Mesendoderm (in vitro differentiated cells): ENCODE measurements around the gene CECR2.
"Not testable (repeated sequence)": the region's sequence is repeated elsewhere in the genome, so short reads cannot be mapped to it uniquely, and the experiment has no call there.

ENCODE experiments used
- DNase-seq: peaks from one replicate; pipeline ENCODE4 v3.0.0; 2013
- H2AK5ac ChIP-seq: 2 replicates; pipeline ENCODE4 v1.6.1; 2013; ENCODE audit warnings: low read length, inconsistent platforms
- H2BK120ac ChIP-seq: 2 replicates; pipeline ENCODE4 v1.6.1; 2013; ENCODE audit warnings: low read depth, mild to moderate bottlenecking, low read length, moderate library complexity, mixed read lengths
- H2BK15ac ChIP-seq: replicated peaks from 2 replicates; pipeline ENCODE4 v1.6.1; 2013; ENCODE audit warnings: low read depth, mild to moderate bottlenecking, moderate library complexity
- H2BK5ac ChIP-seq: 2 replicates; pipeline ENCODE4 v1.6.1; 2013; ENCODE audit warnings: low read length, inconsistent platforms
- H3K18ac ChIP-seq: 2 replicates; pipeline ENCODE4 v1.6.1; 2013; ENCODE audit warnings: mild to moderate bottlenecking, low read length, mixed read lengths
- H3K23ac ChIP-seq: one replicate; pipeline ENCODE4 v1.6.1; 2013; ENCODE audit warnings: low read length
- H3K27ac ChIP-seq: 2 replicates; pipeline ENCODE4 v1.5.1; 2013; ENCODE audit warnings: low read depth, mild to moderate bottlenecking, inconsistent platforms, low read length, moderate library complexity
- H3K27me3 ChIP-seq: 2 replicates; pipeline ENCODE4 v1.6.1; 2013; ENCODE audit warnings: low read length, control low read depth, mild to moderate bottlenecking, inconsistent platforms; ENCODE audit not compliant: insufficient read depth, poor library complexity
- H3K36me3 ChIP-seq: 2 replicates; pipeline ENCODE4 v1.6.1; 2013; ENCODE audit warnings: low read length, inconsistent platforms; ENCODE audit not compliant: control insufficient read depth, insufficient read depth
- H3K4ac ChIP-seq: one replicate; pipeline ENCODE4 v1.6.1; 2013; ENCODE audit warnings: low read depth, mild to moderate bottlenecking, low read length, moderate library complexity
- H3K4me1 ChIP-seq: 2 replicates; pipeline ENCODE4 v1.6.1; 2013; ENCODE audit warnings: low read depth, low read length, inconsistent platforms; ENCODE audit not compliant: control insufficient read depth
- H3K4me2 ChIP-seq: 2 replicates; pipeline ENCODE4 v1.6.1; 2013; ENCODE audit warnings: low read length
- H3K4me3 ChIP-seq: 2 replicates; pipeline ENCODE4 v1.5.1; 2013; ENCODE audit warnings: mild to moderate bottlenecking, low read length
- H3K56ac ChIP-seq: one replicate; pipeline ENCODE4 v1.6.1; 2013; ENCODE audit warnings: low read length
- H3K79me1 ChIP-seq: 2 replicates; pipeline ENCODE4 v1.6.1; 2013; ENCODE audit warnings: low read length, inconsistent platforms
- H3K79me2 ChIP-seq: 2 replicates; pipeline ENCODE4 v1.6.1; 2013; ENCODE audit warnings: mild to moderate bottlenecking, low read length; ENCODE audit not compliant: control insufficient read depth, insufficient read depth
- H3K9ac ChIP-seq: 2 replicates; pipeline ENCODE4 v1.6.1; 2013; ENCODE audit warnings: low read length, inconsistent platforms
- H4K5ac ChIP-seq: one replicate; pipeline ENCODE4 v1.6.1; 2013; ENCODE audit warnings: low read length
- H4K8ac ChIP-seq: one replicate; pipeline ENCODE4 v1.6.1; 2013; ENCODE audit warnings: low read depth, mild to moderate bottlenecking, control low read depth, low read length, moderate library complexity
- WGBS: extraction: QIAGEN DNeasy Blood & Tissue Kit; methylation state at CpG from one replicate; pipeline ENCODE4 v1.1.7; 2013; ENCODE audit warnings: low lambda C conversion rate, missing lambda C conversion rate; ENCODE audit not compliant: insufficient coverage; ENCODE audit errors: extremely low coverage; 5-methylcytosine and 5-hydroxymethylcytosine counted together

The CECR2 gene

DNA sequence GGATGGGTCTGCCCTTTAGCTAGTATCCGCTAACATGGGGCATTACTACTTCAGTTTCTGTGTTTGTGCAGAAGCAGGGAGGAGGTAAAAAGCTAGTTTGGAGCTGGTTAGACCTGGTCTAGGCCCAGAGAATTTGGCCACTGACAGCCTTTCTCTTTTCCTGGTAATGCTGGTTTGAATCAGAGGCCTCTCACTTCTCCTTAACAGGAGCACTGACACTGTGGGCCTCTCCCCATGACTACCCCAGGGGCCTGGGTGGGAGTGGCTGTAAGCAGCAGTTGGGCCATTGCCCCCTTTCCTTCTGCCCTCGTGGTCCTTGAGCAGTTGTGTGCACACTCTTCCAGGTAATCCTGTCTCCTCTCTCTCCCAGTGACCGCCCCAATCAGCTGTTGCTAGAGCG is 185.6 kb downstream of the CECR2 start:
- Histone ChIP-seq H3K23ac (no peak overlapping the region), H3K4ac (no peak overlapping the region), H2BK120ac (no peak overlapping the region), H4K8ac (no peak overlapping the region), H2BK15ac (no peak overlapping the region), H2AK5ac (no peak overlapping the region), H3K4me3 (no peak overlapping the region), H3K4me1 (no peaks in the 10 kb centered on the region), H3K79me1 (no peaks in the 10 kb centered on the region), H3K56ac (no peak overlapping the region), H3K27me3 (no peaks in the 10 kb centered on the region), H2BK5ac (no peak overlapping the region), H3K9ac (no peak overlapping the region), H3K18ac (no peak overlapping the region), H4K5ac (no peak overlapping the region), H3K4me2 (no peak overlapping the region), H3K79me2 (no peaks in the 10 kb centered on the region), H3K36me3 (peaks cover 21% of the 10 kb centered on the region), H3K27ac (no peak overlapping the region)
- no peak for DNase-seq
- WGBS: no CpG with 5 or more reads among the region's 4 CpGs

DNA sequence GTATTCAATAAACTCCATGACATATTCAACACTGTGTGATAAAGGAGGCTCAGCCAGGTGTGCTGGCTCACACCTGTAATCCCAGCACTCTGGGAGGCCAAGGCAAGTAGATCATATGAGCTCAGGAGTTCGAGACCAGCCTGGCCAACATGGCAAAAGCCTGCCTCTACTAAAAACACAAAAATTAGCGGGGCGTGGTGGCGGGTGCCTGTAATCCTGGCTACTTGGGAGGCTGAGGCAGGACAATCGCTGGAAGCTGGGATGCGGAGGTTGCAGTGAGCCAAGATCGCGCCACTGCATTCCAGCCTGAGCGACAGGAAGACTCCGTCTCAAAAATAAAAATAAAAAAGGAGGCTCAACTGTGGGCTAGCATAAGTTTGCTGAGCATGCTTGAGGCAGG is 189.9 kb downstream of the CECR2 start:
- WGBS: no CpG with 5 or more reads among the region's 10 CpGs
- no peak overlapping the region for H2AK5ac ChIP-seq
- H3K4me1 ChIP-seq: peaks cover 3% of the 10 kb centered on the region

DNA sequence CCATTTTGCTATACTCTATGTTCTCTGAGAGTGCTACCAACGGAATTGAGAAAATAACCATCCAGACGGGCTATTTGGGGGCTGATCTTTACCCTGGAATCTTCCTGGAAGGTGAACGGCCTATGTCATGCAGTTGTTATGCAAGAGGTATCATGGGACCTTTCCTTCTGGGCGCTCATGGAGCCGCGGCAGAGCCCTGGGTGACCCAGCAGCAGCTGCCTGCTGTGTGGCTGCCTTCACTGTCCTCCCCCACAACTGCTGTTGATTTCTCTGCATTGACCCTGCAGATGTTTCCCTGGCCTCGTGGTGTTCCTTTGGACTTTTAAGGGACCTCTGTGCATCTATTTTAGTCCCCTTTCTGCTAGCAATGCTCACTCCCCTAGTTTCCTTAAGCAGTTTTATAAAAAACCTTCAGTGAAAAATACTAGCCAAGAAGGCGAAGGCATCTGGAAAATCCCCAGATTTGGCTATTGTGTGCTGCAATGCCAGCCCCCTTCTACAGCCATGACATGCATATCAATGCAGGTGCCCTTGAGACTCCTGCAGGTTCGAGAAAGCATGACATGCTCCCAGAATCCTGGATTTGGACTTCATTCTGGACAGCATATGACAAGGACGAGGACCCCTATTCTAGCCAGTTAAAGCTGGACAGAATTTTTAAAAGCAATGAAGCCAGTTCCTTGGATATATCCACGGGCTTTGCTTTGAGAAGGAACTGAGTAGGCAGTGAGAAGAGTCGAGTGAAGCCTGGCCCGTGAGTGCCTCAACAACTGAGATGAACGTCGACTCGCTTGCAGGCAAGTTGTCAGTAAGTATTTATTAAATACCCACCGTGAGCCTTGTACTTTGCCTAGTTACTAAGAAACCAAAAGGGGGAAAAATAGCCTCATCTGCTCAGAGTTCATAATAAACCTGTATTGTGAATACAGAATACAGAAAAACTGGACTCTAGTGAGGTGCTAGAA is 193.9 kb downstream of the CECR2 start, which contains the start of gene SLC25A18:
TSS of gene SLC25A18 (plus strand) at position 593 of the 965 bp plus-strand sequence. CDS start 16,447 bp downstream, outside the sequence.
- peak; percentile 79 for DNase-seq
- H3K79me1 ChIP-seq: no peaks in the 10 kb centered on the region
- H3K27me3 ChIP-seq: no peaks in the 10 kb centered on the region
- peak within 1 kb of the TSS; percentile 52 for H3K56ac ChIP-seq
- peaks cover 3% of the 10 kb centered on the region for H3K4me1 ChIP-seq
- no peak within 1 kb of the TSS for H3K4ac ChIP-seq
- H2BK5ac ChIP-seq: no peak within 1 kb of the TSS
- H4K5ac ChIP-seq: no peak within 1 kb of the TSS
- H3K18ac ChIP-seq: no peak within 1 kb of the TSS
- H4K8ac ChIP-seq: no peak within 1 kb of the TSS
- H3K27ac ChIP-seq: peak within 1 kb of the TSS; percentile 26
- no peak within 1 kb of the TSS for H3K4me3 ChIP-seq
- H3K9ac ChIP-seq: no peak within 1 kb of the TSS
- H2BK120ac ChIP-seq: no peak within 1 kb of the TSS
- peaks cover 2% of the 10 kb centered on the region for H3K36me3 ChIP-seq
- H3K23ac ChIP-seq: no peak within 1 kb of the TSS
- no peaks in the 10 kb centered on the region for H3K79me2 ChIP-seq
- no peak within 1 kb of the TSS for H2BK15ac ChIP-seq
- H2AK5ac ChIP-seq: no peak within 1 kb of the TSS
- WGBS: no CpG with 5 or more reads among the region's 17 CpGs
- no peak within 1 kb of the TSS for H3K4me2 ChIP-seq

More for the DNA sequence above, 189.9 kb downstream of the CECR2 start:
- no peak overlapping the region for H2BK120ac ChIP-seq
- no peak overlapping the region for H3K23ac ChIP-seq
- no peak overlapping the region for H3K56ac ChIP-seq
- DNase-seq: no peak
- H3K4me2 ChIP-seq: no peak overlapping the region
- H3K36me3 ChIP-seq: peaks cover 5% of the 10 kb centered on the region
- H4K8ac ChIP-seq: no peak overlapping the region
- no peaks in the 10 kb centered on the region for H3K27me3 ChIP-seq
- H3K4me3 ChIP-seq: no peak overlapping the region
- no peak overlapping the region for H4K5ac ChIP-seq
- H2BK5ac ChIP-seq: no peak overlapping the region
- no peaks in the 10 kb centered on the region for H3K79me1 ChIP-seq
- H3K27ac ChIP-seq: no peak overlapping the region
- no peak overlapping the region for H3K4ac ChIP-seq
- no peak overlapping the region for H2BK15ac ChIP-seq
- no peaks in the 10 kb centered on the region for H3K79me2 ChIP-seq
- H3K18ac ChIP-seq: no peak overlapping the region
- H3K9ac ChIP-seq: no peak overlapping the region

DNA sequence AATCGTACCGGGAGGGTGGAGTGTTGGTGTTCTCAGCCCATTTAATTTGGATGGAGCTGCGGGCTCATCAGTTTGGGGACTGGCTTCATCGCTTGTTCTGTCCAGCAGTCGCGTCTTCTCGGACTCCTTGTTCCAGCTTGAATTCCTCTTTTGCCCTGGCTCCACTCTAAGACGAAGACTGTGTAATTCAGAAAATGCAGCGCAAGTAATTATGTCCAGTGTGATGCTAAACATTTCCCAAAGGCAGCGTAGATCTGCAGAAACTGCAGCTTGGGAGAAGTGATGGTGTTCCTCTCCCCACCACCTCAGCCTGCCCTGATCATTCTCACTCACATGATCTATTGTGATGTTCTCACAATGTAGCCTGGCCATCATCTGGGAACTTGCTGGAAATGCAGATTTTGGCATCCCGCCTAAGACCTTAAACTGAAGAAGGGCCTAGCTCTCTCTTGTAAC is 194.7 kb downstream of the CECR2 start:
- H2BK15ac ChIP-seq: no peak overlapping the region
- no peak overlapping the region for H2BK120ac ChIP-seq
- H3K4ac ChIP-seq: no peak overlapping the region
- no peak overlapping the region for H3K56ac ChIP-seq
- peaks cover 1% of the 10 kb centered on the region for H3K36me3 ChIP-seq
- H3K18ac ChIP-seq: no peak overlapping the region
- no peaks in the 10 kb centered on the region for H3K27me3 ChIP-seq
- H2AK5ac ChIP-seq: no peak overlapping the region
- WGBS: no CpG with 5 or more reads among the region's 11 CpGs
- H2BK5ac ChIP-seq: no peak overlapping the region
- peaks cover 3% of the 10 kb centered on the region for H3K4me1 ChIP-seq
- no peak overlapping the region for H4K8ac ChIP-seq
- no peak overlapping the region for H3K23ac ChIP-seq
- no peak overlapping the region for H4K5ac ChIP-seq
- H3K27ac ChIP-seq: no peak overlapping the region
- no peak overlapping the region for H3K9ac ChIP-seq
- H3K79me1 ChIP-seq: no peaks in the 10 kb centered on the region
- H3K79me2 ChIP-seq: no peaks in the 10 kb centered on the region
- no peak for DNase-seq
- H3K4me2 ChIP-seq: no peak overlapping the region
- H3K4me3 ChIP-seq: no peak overlapping the region

DNA sequence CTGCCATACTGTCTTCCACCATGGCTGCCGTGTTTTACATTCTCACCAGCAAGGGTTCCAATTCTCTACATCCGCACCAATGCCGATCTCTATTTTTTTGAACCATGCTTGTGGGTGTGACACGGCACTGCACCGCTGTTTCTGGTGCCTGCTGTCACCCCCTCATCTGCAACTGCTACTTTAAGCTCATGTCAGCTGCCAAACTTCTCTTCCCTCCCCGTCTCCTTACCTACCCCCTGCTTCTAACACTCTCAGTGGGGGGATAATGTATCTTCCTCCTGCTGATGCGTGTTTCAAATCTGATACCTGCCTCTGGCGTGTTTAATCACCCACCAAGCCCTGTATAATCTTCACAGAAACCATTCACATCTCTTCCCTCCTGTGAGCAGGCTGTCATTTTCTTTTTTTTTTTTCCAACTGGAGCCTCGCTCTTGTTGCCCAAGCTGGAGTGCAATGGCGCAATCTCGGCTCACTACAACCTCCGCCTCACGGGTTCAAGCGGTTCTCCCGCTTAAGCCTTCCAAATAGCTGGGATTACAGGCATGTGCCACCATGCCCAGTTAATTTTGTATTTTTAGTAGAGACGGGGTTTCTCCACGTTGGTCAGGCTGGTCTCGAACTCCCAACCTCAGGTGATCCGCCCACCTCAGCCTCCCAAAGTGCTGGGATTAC is 196.9 kb downstream of the CECR2 start:
- H3K79me2 ChIP-seq, H3K79me1 ChIP-seq, H3K27me3 ChIP-seq: not testable (repeated sequence)

More for the DNA sequence above, 196.9 kb downstream of the CECR2 start:
- WGBS: no CpG with 5 or more reads among the region's 19 CpGs
- not testable (repeated sequence) for H3K56ac ChIP-seq, DNase-seq, H3K4me3 ChIP-seq, H4K8ac ChIP-seq, H2BK120ac ChIP-seq, H2BK5ac ChIP-seq, H3K9ac ChIP-seq, H3K27ac ChIP-seq, H3K23ac ChIP-seq, H3K36me3 ChIP-seq, H2AK5ac ChIP-seq, H4K5ac ChIP-seq, H2BK15ac ChIP-seq, H3K4me2 ChIP-seq, H3K18ac ChIP-seq, H3K4ac ChIP-seq
- peaks cover 16% of the 10 kb centered on the region for H3K4me1 ChIP-seq
